Type B pancreatic cell (in vitro differentiated cells): ENCODE data around the gene METTL24. TPM values are rescaled to one million over a fixed set of nuclear protein-coding genes. Genes with fewer than 3 reads are reported as not detected.
A peak's percentile ranks its signal among the peaks of the same experiment; 100 is the strongest.

Source experiments
- DNase-seq: peaks from one replicate; pipeline ENCODE4 v3.0.0; 2021; ENCODE audit warnings: mixed read lengths; ENCODE audit not compliant: unreplicated experiment; ENCODE audit errors: extremely low spot score
- H3K27ac Mint-ChIP-seq: 2 replicates; pipeline ENCODE4 v1.8.0; 2021; ENCODE audit warnings: mild to moderate bottlenecking, mixed read lengths
- H3K27me3 Mint-ChIP-seq: 2 replicates; pipeline ENCODE4 v1.8.0; 2021; ENCODE audit warnings: mixed read lengths
- H3K36me3 Mint-ChIP-seq: 2 replicates; pipeline ENCODE4 v1.8.0; 2021; ENCODE audit warnings: mixed read lengths
- H3K4me1 Mint-ChIP-seq: one replicate; pipeline ENCODE4 v1.8.0; 2021; ENCODE audit warnings: mixed read lengths; ENCODE audit not compliant: unreplicated experiment
- H3K4me3 Mint-ChIP-seq: 2 replicates; pipeline ENCODE4 v1.8.0; 2021; ENCODE audit warnings: mild to moderate bottlenecking, mixed read lengths
- H3K9me3 Mint-ChIP-seq: 2 replicates; pipeline ENCODE4 v1.8.0; 2021; ENCODE audit warnings: mixed read lengths
- total RNA-seq: library from RNA; stranded (reverse); gene quantifications from 2 replicates; pipeline ENCODE4 v1.2.1, GENCODE V29; 2021; ENCODE audit warnings: low replicate concordance
- TF ChIP-seq, protein P1 (sequence below): fragments of 200-600 bp; sonication (generic); conservative IDR thresholded peaks from 2 replicates; pipeline ENCODE4 v1.5.0; 2021; ENCODE audit warnings: antibody characterized with exemption, mild to moderate bottlenecking

The METTL24 gene
- total RNA-seq, 1 donor from 2014 or later: 10.0 TPM

DNA sequence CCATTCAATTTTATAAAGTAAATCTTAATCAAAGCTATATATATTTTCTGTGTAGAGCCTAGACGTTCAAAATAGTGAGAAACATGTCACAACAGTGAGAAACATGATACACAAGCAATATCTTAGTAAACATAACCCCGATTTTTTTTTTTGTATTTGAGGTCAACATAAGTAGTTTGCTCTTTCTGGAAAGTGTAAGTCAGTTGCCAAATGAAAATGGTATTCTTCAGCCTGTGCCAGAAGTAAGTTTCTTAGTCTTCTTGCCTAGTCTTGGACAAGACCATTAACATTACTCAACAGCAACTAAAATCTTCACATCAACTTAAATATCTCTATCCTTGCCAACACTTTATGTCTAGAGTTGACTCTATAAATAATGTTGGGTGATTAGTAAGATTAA lies 59.7 kb downstream of the METTL24 start:
- H3K27ac Mint-ChIP-seq: no peak overlapping the region
- peaks cover 29% of the 10 kb centered on the region for H3K4me1 Mint-ChIP-seq
- H3K4me3 Mint-ChIP-seq: no peak overlapping the region
- H3K27me3 Mint-ChIP-seq: no peaks in the 10 kb centered on the region
- no peaks in the 10 kb centered on the region for H3K36me3 Mint-ChIP-seq
- H3K9me3 Mint-ChIP-seq: no peaks in the 10 kb centered on the region
- TF ChIP-seq, protein P1, sequence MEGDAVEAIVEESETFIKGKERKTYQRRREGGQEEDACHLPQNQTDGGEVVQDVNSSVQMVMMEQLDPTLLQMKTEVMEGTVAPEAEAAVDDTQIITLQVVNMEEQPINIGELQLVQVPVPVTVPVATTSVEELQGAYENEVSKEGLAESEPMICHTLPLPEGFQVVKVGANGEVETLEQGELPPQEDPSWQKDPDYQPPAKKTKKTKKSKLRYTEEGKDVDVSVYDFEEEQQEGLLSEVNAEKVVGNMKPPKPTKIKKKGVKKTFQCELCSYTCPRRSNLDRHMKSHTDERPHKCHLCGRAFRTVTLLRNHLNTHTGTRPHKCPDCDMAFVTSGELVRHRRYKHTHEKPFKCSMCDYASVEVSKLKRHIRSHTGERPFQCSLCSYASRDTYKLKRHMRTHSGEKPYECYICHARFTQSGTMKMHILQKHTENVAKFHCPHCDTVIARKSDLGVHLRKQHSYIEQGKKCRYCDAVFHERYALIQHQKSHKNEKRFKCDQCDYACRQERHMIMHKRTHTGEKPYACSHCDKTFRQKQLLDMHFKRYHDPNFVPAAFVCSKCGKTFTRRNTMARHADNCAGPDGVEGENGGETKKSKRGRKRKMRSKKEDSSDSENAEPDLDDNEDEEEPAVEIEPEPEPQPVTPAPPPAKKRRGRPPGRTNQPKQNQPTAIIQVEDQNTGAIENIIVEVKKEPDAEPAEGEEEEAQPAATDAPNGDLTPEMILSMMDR: no peak
- DNase-seq: no peak

DNA sequence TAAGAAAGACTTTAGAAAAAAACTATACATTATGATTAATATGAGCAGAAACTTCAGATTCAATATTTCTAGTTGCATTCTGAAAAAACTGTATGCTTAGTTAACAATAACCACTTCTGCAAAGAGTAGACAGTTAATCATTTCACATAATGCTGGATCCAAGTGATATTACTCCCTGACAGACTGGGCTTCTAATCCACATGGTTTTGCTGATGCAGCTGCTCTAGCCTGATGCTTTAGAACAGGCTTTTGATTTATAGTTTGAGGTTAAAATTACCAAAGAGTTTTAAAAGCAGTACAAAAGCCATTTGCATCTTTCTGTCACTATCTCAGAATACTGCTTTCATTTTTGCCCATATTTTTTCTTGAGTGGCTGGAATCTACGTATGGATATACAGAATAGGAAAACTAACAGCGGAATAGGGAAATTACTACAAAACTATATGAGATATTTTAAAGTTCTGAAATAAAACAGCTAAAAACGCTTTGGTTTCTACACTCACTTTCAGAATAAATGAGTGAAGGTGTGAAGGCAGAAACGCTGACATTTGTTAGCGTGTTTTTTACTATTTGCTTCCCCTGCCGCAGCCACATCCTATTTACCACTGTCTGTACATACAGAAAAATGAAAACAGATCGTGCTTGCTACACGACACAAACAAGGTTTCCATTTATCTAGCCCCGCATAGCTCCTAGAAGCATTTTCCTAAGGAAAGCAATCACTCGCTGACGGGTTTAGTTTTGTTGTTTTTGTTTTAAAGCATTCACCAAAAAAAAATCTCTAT lies 61.7 kb downstream of the METTL24 start:
- Mint-ChIP-seq H3K27me3 (no peaks in the 10 kb centered on the region), H3K4me1 (peaks cover 29% of the 10 kb centered on the region), H3K4me3 (peak overlapping the region; percentile 44), H3K27ac (no peak overlapping the region), H3K36me3 (no peaks in the 10 kb centered on the region), H3K9me3 (no peaks in the 10 kb centered on the region)
- DNase-seq: no peak
- TF ChIP-seq, protein P1: no peak

DNA sequence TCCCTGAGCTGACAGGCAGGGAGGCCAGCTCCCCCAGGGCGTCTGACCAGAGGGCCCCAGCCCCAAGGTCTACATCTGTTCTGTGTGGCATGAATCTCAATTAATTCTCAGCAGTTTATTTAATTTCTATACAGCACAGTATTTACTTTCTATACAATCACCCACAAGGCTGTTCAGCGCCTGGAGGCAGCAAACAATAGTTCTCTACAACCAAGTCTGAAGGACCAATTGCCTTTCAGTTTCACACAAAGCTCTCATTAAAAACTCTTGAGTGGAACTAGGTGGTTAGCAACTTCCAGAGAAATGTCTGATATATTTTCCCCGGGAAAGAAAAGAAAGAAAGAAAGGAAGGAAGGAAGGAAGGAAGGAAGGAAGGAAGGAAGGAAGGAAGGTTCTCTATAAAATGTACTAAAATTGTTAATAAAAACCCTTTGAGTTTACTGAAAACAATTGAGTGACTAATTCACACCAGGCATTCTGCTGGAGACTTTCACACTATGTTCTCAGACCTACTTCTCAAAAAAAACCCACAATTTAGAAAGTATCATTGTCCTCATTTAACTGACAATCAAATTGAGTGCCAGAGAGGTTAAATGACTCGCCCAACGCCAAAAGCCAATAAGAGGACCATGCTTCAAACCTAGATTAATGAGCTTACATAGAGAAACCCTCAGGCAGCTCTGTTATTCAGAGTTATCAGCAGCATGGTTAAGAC lies 62.5 kb downstream of the METTL24 start:
- no peak overlapping the region for H3K27ac Mint-ChIP-seq
- no peaks in the 10 kb centered on the region for H3K36me3 Mint-ChIP-seq
- TF ChIP-seq, protein P1: no peak
- DNase-seq: no peak
- peaks cover 29% of the 10 kb centered on the region for H3K4me1 Mint-ChIP-seq
- H3K27me3 Mint-ChIP-seq: no peaks in the 10 kb centered on the region
- no peaks in the 10 kb centered on the region for H3K9me3 Mint-ChIP-seq
- no peak overlapping the region for H3K4me3 Mint-ChIP-seq

DNA sequence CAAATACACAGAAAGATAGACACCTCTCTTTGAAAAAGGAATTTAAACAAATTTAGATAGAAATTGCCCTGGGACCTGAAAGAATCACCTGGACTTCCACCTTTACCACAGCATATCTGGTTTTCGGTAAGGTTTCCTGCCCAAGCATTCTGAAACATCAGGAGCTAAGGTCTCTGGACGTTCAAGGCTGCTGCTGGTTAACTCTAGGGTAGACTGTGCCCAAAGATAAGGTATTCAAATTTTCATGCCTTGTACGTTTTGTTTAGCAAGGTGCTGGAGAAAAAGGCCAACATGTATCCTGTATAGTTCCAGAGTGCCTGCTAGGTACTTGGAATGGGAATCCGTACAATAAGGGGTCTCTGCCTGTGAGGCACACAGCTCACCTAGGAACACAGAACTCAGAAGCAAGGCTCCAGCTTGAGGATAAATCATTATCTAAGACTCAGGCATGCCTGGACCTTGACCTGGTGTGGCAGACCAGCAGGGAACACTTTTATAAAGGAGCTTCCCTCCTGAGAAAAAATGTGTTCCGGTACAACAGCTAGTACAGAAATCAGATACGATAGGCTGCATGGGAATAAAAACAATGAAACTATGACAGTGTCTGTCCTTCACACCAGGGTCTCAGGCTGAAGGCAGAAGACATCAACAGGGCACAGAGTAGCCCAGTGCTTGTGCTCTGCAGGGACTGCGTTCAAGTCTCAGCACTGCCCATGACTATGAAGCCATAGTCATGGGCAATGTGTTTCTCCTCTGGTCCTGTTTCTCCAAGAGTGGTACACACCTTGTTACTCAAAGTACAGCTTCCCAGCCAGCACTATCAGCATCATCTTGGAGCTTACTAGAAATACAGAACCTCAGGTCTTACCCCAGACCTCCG lies 70.4 kb downstream of the METTL24 start:
- Mint-ChIP-seq H3K27ac (no peak overlapping the region), H3K9me3 (peaks cover 5% of the 10 kb centered on the region), H3K36me3 (no peaks in the 10 kb centered on the region), H3K4me3 (peak overlapping the region; percentile 12), H3K4me1 (peaks cover 22% of the 10 kb centered on the region), H3K27me3 (no peaks in the 10 kb centered on the region)
- TF ChIP-seq, protein P1: no peak
- DNase-seq: no peak

DNA sequence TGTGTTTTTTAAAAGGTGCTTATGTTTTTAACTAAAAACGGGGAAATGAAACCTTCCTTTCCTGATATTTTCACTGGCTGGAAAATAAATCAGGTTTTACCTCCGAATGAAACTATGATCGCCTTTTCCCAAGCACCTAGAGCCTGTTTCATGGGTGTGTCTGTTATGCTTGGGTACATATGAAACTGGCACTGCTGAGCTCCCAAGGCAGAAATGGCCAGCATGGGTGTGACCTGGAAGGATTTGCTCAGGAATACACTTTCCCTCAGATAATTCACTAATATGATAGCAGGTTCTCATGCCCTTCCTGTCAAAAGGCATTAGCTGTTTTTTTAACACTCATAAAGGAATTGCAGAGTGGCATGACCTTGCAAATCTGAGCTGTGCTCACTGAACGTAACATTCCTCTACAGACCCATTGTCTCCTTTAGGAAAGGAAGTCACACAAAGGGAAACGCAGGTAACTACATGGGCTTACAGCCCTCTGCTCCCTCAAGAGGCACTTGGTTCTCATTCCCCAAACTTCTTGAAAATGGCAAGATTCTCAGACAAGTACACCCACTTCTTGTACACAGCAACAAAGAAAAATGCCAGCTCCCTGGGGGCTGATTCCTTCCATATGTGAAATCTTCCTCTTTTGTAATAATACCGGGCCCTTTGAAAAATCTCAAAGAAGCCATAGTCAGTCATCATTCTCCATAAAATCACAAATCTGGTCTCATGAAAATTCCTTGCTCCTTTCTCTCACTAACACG lies 72.7 kb downstream of the METTL24 start:
- H3K4me1 Mint-ChIP-seq: peaks cover 22% of the 10 kb centered on the region
- no peaks in the 10 kb centered on the region for H3K27me3 Mint-ChIP-seq
- peak overlapping the region; percentile 23 for H3K4me3 Mint-ChIP-seq
- TF ChIP-seq, protein P1: no peak
- no peak for DNase-seq
- peaks cover 5% of the 10 kb centered on the region for H3K9me3 Mint-ChIP-seq
- H3K27ac Mint-ChIP-seq: peak overlapping the region; percentile 30
- no peaks in the 10 kb centered on the region for H3K36me3 Mint-ChIP-seq
